Testis (tissue), 2 donors: ENCODE measurements around the gene SENP2.

Source experiments
- CTCF ChIP-seq, 3 experiments: fragments of 450-650 bp in 2 of 3; fragments of 200-600 bp in 1 of 3; sonication (generic) in 1 of 3; IDR thresholded peaks; one replicate each; pipeline ENCODE4 v1.5.1; 2016 to 2019; ENCODE audit warnings: antibody characterized with exemption in 3 of 3, mild to moderate bottlenecking in 2 of 3, moderate library complexity in 1 of 3
- POLR2A ChIP-seq: fragments of 450-650 bp; IDR thresholded peaks from one replicate; pipeline ENCODE4 v1.6.1; 2017; ENCODE audit warnings: antibody characterized with exemption, mild to moderate bottlenecking, moderate library complexity

GRCh38 chr3:185540695-185541094 is 45.4 kb upstream of the SENP2 start:
- TF ChIP-seq CTCF (IDR thresholded peaks at IDR 0.05) (no peak), POLR2A (no peak)
